HG02970 (cell line): ENCODE data around the gene HOGA1.

ENCODE experiments used
- ATAC-seq: cut with Tn5 transposase; IDR thresholded peaks from one replicate; pipeline ENCODE4 v1.9.1; 2021; ENCODE audit warnings: mild to moderate bottlenecking, moderate library complexity, moderate number of reproducible peaks; ENCODE audit not compliant: unreplicated experiment, low FRiP score

The HOGA1 gene

DNA sequence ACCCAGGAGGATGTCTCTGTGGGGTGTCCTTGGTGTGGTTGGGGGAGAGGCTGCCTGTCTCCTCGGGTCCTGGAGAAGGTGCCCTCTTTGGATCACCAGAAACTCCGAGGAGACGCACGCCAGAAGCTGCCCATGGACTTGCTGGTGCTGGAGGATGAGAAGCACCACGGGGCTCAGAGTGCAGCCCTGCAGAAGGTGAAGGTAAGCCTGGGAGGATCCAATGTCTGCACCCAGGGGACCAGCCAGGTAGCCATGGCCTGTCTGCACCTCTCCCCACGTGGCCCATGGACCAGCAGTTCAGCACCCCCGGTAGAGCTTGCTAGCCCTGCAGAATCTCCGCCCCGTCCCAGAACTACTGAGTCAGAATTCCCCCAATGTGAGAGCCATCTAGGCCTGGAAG lies 6.5 kb upstream of the HOGA1 start:
- no peak for ATAC-seq

- no peak for ATAC-seq
Measured at GRCh38 chr10:97578171-97578844, 5.9 kb upstream of the HOGA1 start.

DNA sequence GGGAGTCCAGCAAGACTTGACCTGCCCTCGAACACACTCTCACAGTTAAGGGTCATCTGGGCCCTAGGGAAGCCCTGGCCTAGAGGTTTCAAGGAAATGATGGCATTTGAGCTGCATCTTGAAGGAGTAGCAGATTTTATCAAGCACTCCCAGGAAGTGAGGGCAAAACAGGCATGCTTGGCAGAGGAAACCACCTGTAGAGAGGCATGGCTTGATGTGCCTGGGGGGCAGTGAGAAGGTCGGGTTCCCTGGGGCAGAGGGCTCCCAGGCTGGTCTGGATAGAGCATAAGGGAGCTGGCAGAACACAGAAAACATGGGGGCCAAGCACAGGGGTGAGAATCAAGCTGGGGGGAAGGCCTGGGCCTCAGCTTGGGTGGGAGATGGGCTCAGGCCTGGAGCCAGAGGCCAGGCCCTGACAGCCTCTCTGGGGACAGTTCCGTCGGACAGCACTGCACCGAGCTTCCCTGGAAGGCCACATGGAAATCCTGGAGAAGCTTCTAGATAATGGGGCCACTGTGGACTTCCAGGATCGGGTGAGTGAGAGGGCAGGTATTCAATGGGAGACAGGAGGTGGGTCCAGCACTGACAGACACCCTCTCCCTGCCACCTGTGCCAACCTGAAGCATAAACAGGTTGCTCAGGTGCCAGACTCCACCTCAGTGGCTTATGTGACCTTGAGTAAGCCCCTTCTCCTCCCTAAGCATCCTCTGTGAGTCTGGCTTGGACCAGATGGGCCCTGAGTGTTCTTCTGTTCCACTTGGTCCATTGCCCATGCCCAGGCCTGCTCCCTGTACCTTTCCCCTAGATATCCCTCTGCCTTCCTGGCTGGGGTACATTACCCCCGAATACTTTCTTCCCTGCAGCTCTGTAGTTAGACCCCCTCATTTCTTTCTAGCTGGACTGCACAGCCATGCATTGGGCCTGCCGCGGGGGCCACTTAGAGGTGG lies 3.5 kb upstream of the HOGA1 start:
- ATAC-seq, result no peak

- ATAC-seq, result no peak
Measured at GRCh38 chr10:97582169-97582568, 2.0 kb upstream of the HOGA1 start.

GRCh38 chr10:97583476-97583875 lies 713 bp upstream of the HOGA1 start:
- ATAC-seq, result no peak

DNA sequence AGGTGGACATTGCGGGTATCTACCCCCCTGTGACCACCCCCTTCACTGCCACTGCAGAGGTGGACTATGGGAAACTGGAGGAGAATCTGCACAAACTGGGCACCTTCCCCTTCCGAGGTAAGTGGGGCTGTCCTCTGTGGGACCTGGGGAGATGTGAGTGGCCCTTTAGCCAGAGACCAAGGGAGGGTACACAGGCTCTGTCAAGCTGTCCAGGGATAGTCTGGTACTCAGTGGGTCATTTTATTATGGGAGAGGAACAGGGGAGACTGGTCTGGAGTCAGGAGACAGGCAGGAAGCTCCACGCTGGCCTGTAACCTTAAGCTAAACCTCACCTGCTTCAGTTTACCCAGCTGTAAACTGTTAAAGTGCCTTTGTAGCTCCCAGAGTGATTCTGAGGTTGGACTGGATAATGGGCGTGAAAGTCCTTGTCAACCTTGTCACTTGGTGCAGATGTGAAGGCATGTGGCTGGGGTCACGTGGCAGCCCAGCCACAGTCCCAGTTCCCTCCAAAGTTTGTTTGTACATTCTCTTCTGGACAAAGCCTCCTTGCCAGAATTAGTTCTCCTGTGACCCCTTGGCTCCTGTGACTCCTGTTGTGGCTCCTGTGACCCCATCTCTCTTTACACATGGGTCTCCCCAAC lies 729 bp downstream of the HOGA1 start:
- ATAC-seq, result no peak

- no peak for ATAC-seq
Measured at GRCh38 chr10:97585439-97585811, 1.2 kb downstream of the HOGA1 start.

DNA sequence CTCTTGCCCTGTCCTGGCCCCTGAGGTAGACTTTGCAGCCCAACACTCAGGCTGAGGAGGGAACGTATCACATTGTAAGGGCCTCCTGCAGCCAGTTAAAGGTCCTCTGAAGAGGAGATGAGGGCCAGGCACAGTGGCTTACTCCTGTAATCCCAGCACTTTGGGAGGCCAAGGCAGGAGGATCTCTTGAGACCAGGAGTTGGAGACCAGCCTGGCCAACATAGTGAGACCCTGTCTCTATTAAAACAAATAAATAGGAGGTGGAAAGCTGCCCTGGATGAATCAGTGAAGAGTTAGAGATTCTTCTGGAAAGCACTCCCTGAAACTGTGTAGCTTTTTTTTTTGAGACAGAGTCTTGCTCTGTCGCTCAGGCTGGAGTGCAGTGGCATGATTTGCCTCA lies 3.0 kb downstream of the HOGA1 start:
- no peak for ATAC-seq

GRCh38 chr10:97589479-97589878 lies 5.3 kb downstream of the HOGA1 start, which contains the start of gene C10orf62:
TSS of gene C10orf62 (plus strand) at chr10:97589721. CDS start at chr10:97589898, 177 bp downstream.
- no peak for ATAC-seq

DNA sequence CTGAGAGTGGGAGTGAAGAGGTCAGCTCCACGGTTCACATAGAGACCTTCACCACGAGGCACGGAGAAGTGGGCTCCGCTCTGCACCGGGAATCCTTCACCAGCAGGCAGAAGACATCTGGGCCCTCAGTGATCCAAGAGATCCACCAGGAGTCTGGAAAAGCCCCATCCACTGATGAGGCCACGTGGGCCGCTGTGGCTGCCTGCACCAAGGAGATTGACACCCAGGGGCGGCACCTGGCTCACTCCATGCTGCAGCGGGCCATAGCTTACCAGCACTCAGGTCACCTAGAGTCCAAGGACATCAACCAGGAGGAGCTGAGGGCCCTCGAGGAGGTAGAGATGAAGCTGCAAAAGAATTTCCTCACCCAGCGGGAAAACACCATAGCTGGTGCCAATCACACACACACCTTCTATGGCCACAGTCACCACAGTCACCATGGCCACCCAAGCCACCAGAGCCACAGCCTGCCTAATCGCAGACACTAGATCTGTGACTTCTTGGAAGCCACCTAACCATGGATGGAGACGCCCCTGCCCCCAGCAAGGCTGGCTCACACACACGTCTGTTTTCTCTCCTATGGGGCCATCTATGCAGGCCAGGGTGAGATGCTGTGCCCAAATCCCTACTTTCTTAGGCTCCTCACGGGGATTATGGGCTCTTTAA lies 6.0 kb downstream of the HOGA1 start:
- ATAC-seq, result no peak

GRCh38 chr10:97590748-97591495 lies 6.7 kb downstream of the HOGA1 start:
- no peak for ATAC-seq

DNA sequence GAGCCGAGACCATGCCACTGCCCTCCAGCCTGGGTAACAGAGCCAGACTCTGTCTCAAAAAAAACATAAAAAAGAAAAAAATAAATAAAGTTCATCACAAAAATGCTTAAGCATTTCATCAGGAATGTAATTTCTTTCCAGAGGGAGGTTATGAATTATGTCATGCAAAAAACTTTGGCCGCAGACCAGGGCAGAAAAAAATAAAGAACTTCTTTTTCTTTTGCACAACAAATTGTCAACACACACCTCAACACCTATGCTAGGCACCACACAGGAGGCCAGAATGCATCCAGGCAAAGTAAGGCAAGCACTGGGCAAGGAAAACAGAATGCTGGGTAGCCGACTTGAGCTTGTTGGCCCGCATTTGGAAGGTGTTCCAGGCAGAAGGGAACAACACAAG lies 9.2 kb downstream of the HOGA1 start:
- ATAC-seq, result no peak

- ATAC-seq, result no peak
Measured at GRCh38 chr10:97596101-97597082, 12.2 kb downstream of the HOGA1 start.

DNA sequence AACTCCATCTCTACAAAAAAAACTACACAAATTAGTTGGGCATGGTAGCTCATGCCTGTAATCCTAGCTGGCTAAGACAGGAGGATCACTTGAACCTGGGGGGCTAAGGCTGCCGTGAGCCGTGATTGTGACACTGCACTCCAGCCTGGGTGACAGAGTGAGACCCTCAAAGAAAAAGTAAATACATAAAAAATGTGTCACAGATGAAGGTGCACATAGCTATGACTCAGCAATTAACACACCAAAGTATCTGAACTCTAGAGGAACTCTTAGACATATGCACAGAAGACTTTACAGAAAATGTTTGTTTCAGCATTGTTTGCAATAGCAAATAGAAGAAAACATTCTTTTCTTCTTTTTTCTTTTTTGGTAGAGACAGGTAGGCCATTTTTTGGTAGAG lies 13.6 kb downstream of the HOGA1 start:
- ATAC-seq, result no peak

DNA sequence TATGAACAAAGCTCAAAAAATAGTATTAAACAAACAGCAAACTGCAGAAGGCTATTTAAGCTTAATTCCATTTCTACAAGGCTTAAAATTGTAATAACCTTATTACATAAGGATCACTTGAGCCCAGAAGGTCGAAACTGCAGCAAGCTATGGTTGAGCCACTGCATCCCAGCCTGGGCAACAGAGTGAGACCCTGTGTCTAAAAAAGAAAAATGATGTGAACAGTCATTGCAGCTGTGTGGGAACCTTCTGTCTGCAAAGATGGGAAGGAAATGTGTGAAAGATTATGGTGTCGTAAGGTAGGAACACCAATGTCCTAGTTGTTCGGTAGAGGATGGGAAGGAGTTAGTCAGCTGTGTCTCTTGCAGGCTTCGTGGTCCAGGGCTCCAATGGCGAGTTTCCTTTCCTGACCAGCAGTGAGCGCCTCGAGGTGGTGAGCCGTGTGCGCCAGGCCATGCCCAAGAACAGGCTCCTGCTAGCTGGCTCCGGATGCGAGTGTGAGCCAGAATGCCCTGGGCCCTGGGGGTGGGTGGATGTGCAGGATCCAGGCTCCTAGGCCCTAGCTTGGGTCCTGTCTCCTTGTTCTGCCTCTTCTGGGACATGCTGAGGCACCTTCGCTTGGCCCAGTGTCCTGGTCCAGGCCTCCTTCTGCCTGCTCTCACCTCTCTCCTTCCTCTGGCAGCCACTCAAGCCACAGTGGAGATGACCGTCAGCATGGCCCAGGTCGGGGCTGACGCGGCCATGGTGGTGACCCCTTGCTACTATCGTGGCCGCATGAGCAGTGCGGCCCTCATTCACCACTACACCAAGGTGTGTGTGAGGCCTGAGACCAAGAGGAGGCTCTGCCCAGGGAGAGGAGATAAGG lies 14.4 kb downstream of the HOGA1 start:
- no peak for ATAC-seq

DNA sequence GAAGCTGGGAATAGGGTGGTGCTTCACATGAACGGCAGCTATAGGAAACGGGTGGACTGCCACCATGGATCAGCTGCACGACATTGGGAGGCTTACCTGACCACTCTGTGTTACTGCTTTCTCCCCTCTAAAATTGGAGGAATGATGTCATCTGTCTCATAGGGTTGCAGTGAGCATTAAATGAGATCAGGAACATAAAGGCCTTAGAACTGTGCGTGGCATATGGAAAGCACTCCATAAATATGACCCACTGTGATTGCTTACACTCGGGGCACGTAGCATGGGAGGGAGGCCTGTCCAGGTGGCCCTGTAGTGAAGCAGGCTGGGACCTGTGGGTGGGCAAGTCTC lies 15.1 kb downstream of the HOGA1 start:
- no peak for ATAC-seq

DNA sequence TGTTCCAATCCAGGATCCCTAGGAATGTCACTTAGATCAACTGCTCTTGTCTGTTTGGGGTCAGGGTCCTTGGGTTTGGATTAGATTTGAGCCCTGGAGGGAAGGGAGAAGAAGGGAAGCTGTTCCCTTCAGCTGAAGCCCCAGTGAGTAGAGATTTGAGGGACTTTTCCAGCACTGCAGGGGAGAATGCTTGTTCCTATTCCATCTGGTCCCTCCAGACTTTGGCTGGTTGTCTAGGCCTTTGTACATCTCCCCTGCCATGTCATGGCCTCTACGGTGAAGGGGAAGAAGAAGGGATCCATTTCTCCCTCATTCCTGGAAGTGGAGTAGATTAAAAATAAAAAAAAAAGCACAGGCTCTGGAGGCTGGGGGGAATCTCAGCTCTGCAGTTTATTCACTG lies 16.4 kb downstream of the HOGA1 start:
- ATAC-seq, result no peak
